Ishikawa (cell line): Measurements from ENCODE around the gene KCND3.

Experiments
- CEBPB ChIP-seq: IDR thresholded peaks from 2 replicates; pipeline ENCODE4 v1.6.1; 2012
- CREB1 ChIP-seq: IDR thresholded peaks from 2 replicates; pipeline ENCODE4 v1.6.1; 2012; ENCODE audit warnings: low read depth
- EGR1 ChIP-seq: IDR thresholded peaks from 2 replicates; pipeline ENCODE4 v1.6.1; 2012
- EP300 ChIP-seq: IDR thresholded peaks from 2 replicates; pipeline ENCODE4 v1.6.1; 2012; ENCODE audit warnings: borderline replicate concordance
- FOXM1 ChIP-seq: IDR thresholded peaks from 2 replicates; pipeline ENCODE4 v1.6.1; 2012; ENCODE audit warnings: low read depth, borderline replicate concordance
- NFIC ChIP-seq: IDR thresholded peaks from 2 replicates; pipeline ENCODE4 v1.6.1; 2012
- RAD21 ChIP-seq: IDR thresholded peaks from 2 replicates; pipeline ENCODE4 v1.6.1; 2012; ENCODE audit warnings: low read depth
- TAF1 ChIP-seq: IDR thresholded peaks from 2 replicates; pipeline ENCODE4 v1.6.1; 2012; ENCODE audit warnings: low read depth, mild to moderate bottlenecking
- TCF12 ChIP-seq: IDR thresholded peaks from 2 replicates; pipeline ENCODE4 v1.6.1; 2012; ENCODE audit warnings: low read depth
- TEAD4 ChIP-seq: IDR thresholded peaks from 2 replicates; pipeline ENCODE4 v1.6.1; 2012
- YY1 ChIP-seq: IDR thresholded peaks from 2 replicates; pipeline ENCODE4 v1.6.1; 2012; ENCODE audit warnings: low read depth
- ZBTB7A ChIP-seq: IDR thresholded peaks from 2 replicates; pipeline ENCODE4 v1.6.1; 2012; ENCODE audit warnings: low read depth
- TF ChIP-seq, protein P1 (sequence below): IDR thresholded peaks from 2 replicates; pipeline ENCODE4 v1.6.1; 2012; ENCODE audit warnings: low read depth, mild to moderate bottlenecking
- TF ChIP-seq, protein P2 (sequence below): IDR thresholded peaks from 2 replicates; pipeline ENCODE4 v1.6.1; 2012
- TF ChIP-seq, protein P3 (sequence below): IDR thresholded peaks from 2 replicates; pipeline ENCODE4 v1.6.1; 2012

KCND3 gene

DNA sequence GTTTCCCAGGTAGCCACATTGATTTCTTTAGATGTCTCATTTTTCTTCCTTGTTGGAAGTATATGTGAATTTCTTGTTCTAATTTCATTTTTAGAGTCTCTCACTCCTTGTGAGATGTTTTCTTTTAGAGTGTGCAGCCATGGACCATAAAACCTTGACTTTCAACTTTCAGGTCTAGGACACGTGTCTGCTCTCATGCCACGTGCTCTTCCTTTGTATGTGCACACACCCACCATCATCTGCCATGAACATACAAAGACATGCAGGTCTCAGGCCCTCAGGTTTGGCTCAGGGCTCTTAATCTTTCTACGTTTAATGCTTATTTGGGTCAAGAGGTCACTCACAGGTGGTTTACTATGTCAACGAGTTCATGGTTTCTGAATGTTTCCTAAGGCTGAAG, 163.2 kb downstream of the KCND3 start:
- TF ChIP-seq FOXM1 (no peak), TEAD4 (no peak), RAD21 (no peak), CREB1 (no peak), TCF12 (no peak), YY1 (no peak), CEBPB (no peak), NFIC (no peak), TAF1 (no peak), EGR1 (no peak)
- TF ChIP-seq, protein P1, sequence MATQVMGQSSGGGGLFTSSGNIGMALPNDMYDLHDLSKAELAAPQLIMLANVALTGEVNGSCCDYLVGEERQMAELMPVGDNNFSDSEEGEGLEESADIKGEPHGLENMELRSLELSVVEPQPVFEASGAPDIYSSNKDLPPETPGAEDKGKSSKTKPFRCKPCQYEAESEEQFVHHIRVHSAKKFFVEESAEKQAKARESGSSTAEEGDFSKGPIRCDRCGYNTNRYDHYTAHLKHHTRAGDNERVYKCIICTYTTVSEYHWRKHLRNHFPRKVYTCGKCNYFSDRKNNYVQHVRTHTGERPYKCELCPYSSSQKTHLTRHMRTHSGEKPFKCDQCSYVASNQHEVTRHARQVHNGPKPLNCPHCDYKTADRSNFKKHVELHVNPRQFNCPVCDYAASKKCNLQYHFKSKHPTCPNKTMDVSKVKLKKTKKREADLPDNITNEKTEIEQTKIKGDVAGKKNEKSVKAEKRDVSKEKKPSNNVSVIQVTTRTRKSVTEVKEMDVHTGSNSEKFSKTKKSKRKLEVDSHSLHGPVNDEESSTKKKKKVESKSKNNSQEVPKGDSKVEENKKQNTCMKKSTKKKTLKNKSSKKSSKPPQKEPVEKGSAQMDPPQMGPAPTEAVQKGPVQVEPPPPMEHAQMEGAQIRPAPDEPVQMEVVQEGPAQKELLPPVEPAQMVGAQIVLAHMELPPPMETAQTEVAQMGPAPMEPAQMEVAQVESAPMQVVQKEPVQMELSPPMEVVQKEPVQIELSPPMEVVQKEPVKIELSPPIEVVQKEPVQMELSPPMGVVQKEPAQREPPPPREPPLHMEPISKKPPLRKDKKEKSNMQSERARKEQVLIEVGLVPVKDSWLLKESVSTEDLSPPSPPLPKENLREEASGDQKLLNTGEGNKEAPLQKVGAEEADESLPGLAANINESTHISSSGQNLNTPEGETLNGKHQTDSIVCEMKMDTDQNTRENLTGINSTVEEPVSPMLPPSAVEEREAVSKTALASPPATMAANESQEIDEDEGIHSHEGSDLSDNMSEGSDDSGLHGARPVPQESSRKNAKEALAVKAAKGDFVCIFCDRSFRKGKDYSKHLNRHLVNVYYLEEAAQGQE, result no peak
- TF ChIP-seq, protein P2, sequence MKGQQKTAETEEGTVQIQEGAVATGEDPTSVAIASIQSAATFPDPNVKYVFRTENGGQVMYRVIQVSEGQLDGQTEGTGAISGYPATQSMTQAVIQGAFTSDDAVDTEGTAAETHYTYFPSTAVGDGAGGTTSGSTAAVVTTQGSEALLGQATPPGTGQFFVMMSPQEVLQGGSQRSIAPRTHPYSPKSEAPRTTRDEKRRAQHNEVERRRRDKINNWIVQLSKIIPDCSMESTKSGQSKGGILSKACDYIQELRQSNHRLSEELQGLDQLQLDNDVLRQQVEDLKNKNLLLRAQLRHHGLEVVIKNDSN, result no peak

DNA sequence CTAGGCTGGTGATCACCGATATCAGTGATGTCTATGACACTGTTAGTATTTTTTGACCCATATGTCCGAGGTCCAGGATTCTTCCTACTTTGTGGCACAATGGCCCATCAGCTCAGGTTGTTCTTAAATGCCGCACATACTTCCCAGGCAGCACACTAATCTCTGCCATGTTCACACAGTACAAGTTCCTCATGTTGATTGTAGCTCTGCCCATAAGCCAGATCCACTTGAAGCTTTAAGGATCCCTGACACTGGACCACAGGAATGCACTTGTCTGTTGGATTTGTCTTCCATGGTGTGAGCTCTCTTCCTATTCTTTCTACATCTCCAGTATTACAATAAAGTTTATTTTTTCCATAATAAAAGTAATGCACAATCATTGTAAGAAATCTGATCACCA, 164.3 kb downstream of the KCND3 start:
- TF ChIP-seq TAF1, result no peak
- TF ChIP-seq, protein P3, sequence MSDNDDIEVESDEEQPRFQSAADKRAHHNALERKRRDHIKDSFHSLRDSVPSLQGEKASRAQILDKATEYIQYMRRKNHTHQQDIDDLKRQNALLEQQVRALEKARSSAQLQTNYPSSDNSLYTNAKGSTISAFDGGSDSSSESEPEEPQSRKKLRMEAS, result no peak
- no peak for TF ChIP-seq NFIC
- TF ChIP-seq TCF12, result no peak
- TF ChIP-seq EGR1, result no peak

DNA sequence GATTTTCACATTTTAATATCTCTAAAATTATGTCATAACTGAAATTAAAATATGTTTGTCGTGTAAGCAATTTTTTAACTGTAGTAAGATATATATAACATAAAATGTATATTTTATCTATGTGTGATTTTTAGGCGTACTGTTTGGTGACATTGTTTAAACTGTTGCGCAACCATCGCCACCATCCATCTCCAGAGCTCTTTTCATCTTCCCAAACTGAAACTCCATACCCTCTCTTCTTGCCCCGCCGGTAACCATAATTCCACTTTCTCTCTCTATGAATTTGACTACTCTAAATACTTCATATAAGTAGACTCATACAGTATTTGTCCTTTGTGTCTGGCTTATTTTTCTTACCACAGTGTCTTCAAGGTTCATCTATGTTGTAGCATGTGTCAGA, 167.3 kb downstream of the KCND3 start:
- peak; percentile 82 for TF ChIP-seq CEBPB
- TF ChIP-seq, protein P3, result no peak

DNA sequence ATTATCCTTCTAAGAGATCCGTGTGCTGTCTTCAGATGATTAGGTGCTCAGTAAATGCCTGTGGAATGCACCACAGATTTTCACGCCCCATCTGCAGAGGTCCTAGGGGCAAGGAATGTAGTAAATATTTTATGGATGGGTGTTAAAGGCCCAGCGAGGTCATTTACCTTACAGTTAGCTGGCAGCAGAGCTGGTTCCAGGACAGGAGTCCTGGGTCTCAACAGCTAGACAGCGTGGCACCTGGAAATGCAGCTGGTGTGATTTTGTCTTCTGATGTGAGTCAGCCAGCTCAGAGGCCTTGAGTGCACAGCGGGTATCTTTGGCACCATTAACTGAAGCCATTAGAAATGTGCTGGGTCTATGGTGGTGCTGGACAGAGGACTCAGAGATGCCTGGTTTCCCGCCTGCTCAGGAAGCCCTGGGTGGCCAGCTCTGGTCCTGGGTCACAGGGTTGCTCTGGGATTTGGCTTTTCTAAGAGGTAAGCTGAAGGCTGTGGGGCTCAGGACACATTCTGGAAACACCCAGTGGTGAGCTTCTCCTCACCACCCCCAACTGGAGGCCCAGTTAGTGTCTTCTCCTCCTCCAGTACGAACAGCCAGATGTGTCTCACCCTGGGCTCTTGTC, 168.2 kb downstream of the KCND3 start:
- no peak for TF ChIP-seq CREB1
- no peak for TF ChIP-seq YY1
- TF ChIP-seq NFIC, result no peak
- TF ChIP-seq CEBPB, result no peak
- TF ChIP-seq FOXM1, result no peak

DNA sequence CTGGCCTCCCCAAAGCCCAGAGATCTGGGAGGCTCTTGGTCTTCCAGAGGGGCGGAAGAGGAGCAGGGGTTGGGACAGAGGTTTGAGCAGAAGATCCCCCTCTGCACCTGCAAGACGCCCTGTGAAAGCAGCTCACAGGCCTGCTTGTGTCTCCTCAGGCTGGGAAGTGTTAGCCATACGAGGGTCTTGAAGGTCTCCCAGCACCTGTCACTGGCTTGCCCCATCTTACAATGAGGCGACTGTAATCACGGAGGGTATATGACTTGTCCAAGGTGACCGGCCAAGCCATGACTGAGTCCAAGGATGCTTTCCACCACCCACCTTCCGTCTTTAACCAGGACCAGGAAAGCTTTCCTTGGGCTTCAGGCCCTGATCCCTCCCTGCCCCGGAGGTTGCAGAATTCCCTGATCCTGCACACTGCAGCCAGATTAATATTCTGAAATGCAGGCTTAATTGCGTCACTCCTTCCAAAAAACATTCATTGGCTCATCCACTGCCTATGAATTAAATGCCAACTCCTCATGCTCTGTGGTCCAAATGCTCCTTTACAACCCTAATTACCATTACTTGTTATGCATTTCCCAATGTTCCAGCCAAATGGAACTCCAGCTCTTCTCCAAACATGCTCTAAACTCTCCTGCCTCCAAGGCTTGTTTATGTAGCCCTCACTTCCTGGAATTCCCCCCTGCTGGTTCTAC, 169.8 kb downstream of the KCND3 start:
- TF ChIP-seq EGR1 (no peak), TAF1 (no peak)

DNA sequence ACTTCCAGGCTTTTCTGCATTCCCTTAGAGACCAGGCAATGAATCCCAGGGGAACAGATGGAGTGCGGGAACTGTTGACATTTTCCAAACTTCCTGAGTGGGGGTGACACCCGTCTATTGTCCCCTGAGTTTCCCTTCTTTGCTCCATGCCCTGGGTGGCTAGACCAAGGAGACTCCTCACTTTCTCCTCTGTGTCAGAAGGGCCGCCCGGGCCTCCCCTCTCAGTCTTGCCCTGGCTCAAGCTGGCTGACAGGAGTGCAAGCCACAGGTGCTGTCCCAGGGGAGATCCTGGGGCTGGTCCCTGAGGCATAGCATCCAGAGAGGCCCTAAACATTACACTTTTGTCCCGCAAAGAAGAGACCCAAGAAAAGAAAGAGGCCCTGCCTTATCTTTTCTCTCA, 170.9 kb downstream of the KCND3 start:
- TF ChIP-seq, protein P3, result no peak
- TF ChIP-seq EP300, result no peak
- no peak for TF ChIP-seq NFIC
- TF ChIP-seq, protein P1, result no peak
- no peak for TF ChIP-seq CEBPB
- no peak for TF ChIP-seq RAD21
- TF ChIP-seq FOXM1, result no peak
- TF ChIP-seq YY1, result no peak
- TF ChIP-seq, protein P2, result no peak

DNA sequence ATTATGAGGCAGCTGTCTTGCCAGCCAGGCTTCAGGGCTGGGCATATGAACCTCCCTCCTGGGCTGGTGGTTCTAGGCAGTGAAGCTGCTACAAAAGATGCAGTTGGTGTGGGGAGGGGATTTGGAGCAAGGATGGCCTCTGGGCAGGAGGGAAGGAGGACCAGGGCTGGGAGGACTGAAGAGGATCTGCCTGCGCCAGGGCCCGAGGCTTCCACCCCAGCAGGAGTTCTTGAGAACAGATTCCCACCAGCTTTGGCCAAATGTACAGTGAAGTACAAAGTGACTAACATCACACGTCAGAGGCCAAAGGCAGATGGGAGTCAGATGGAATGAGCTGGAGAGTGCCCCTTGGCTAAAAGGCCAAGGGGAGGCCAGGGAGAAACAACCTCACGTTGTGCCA, 171.4 kb downstream of the KCND3 start:
- TF ChIP-seq TEAD4 (no peak), EP300 (no peak), CEBPB (no peak), TCF12 (no peak), FOXM1 (no peak), RAD21 (no peak), EGR1 (no peak), CREB1 (no peak), YY1 (no peak), ZBTB7A (no peak), TAF1 (no peak), NFIC (no peak)
- TF ChIP-seq, protein P2, result no peak
- TF ChIP-seq, protein P3, result no peak
- TF ChIP-seq, protein P1, result no peak
